ENCODE measurements around the gene SUPT6H.

GRCh38 chr17:28667870-28668269, 5.9 kb downstream of the SUPT6H start:
- TF ChIP-seq CTCF (conservative IDR thresholded peaks at IDR 0.05 in 1 of 2, IDR thresholded peaks at IDR 0.05 in 1 of 2; ENCODE audit: low read depth in 1 of 2, low read length in 2 of 2): no peak
- no peak for TF ChIP-seq EZH2 (IDR thresholded peaks at IDR 0.05; ENCODE audit: low read length, missing control alignments)
